Stomach (tissue), 4 donors: Measurements from ENCODE around the gene CSRNP2.

Experiments
- POLR2A ChIP-seq, 4 donors: fragments of 450-650 bp; IDR thresholded peaks; one replicate each; pipeline ENCODE4 v1.6.1; 2016; ENCODE audit warnings: antibody characterized with exemption in 4 of 4, control low read depth in 2 of 4, mild to moderate bottlenecking in 1 of 4, moderate library complexity in 1 of 4
- TF ChIP-seq, protein P1 (sequence below), 7 experiments: fragments of 450-650 bp in 4 of 7; fragments of 200-600 bp in 3 of 7; sonication (generic) in 3 of 7; IDR thresholded peaks; one replicate each; pipeline ENCODE4 v1.5.1; 2016 to 2019; ENCODE audit warnings: antibody characterized with exemption in 7 of 7, control low read depth in 2 of 7, mild to moderate bottlenecking in 1 of 7

GRCh38 chr12:51033048-51033447 lies 50.3 kb downstream of the CSRNP2 start:
- TF ChIP-seq, protein P1, sequence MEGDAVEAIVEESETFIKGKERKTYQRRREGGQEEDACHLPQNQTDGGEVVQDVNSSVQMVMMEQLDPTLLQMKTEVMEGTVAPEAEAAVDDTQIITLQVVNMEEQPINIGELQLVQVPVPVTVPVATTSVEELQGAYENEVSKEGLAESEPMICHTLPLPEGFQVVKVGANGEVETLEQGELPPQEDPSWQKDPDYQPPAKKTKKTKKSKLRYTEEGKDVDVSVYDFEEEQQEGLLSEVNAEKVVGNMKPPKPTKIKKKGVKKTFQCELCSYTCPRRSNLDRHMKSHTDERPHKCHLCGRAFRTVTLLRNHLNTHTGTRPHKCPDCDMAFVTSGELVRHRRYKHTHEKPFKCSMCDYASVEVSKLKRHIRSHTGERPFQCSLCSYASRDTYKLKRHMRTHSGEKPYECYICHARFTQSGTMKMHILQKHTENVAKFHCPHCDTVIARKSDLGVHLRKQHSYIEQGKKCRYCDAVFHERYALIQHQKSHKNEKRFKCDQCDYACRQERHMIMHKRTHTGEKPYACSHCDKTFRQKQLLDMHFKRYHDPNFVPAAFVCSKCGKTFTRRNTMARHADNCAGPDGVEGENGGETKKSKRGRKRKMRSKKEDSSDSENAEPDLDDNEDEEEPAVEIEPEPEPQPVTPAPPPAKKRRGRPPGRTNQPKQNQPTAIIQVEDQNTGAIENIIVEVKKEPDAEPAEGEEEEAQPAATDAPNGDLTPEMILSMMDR (IDR thresholded peaks at IDR 0.05): no peak
- TF ChIP-seq POLR2A (IDR thresholded peaks at IDR 0.05): no peak
